Measurements from ENCODE around the gene KCNQ1.

The KCNQ1 gene

GRCh38 chr11:2442589-2442988 lies 2.2 kb upstream of the KCNQ1 start:
- Mint-ChIP-seq H3K4me3 (no peak overlapping the region), H3K4me1 (peaks cover 25% of the 10 kb centered on the region), H3K27ac (no peak overlapping the region), H3K9me3 (no peaks in the 10 kb centered on the region), H3K36me3 (no peaks in the 10 kb centered on the region)
- DNase-seq (ENCODE audit: low spot score in 2 of 2) (no peak), ATAC-seq (no peak)

GRCh38 chr11:2443406-2443805 lies 1.4 kb upstream of the KCNQ1 start:
- no peak overlapping the region for H3K27ac Mint-ChIP-seq
- no peaks in the 10 kb centered on the region for H3K9me3 Mint-ChIP-seq
- no peaks in the 10 kb centered on the region for H3K36me3 Mint-ChIP-seq
- H3K4me3 Mint-ChIP-seq: peak overlapping the region; percentile 40
- no peak for DNase-seq (ENCODE audit: low spot score in 2 of 2)
- ATAC-seq: no peak
- peaks cover 25% of the 10 kb centered on the region for H3K4me1 Mint-ChIP-seq

GRCh38 chr11:2443881-2444820 lies 657 bp upstream of the KCNQ1 start, which contains the start of gene TRPM5:
TSS of gene TRPM5 (minus strand) at chr11:2444514. CDS start at chr11:2423036, 21,478 bp downstream.
- Mint-ChIP-seq H3K27ac (no peak within 1 kb of the TSS), H3K4me3 (peak within 1 kb of the TSS; percentile 78), H3K9me3 (no peaks in the 10 kb centered on the region), H3K36me3 (no peaks in the 10 kb centered on the region), H3K4me1 (peaks cover 25% of the 10 kb centered on the region)
- ATAC-seq (peak; percentile 23), DNase-seq (ENCODE audit: low spot score in 2 of 2) (peak; percentile 55 to 83)

- ATAC-seq: no peak
- Mint-ChIP-seq H3K36me3 (no peaks in the 10 kb centered on the region), H3K4me1 (peaks cover 25% of the 10 kb centered on the region), H3K27ac (no peak overlapping the region), H3K4me3 (peak overlapping the region; percentile 78), H3K9me3 (no peaks in the 10 kb centered on the region)
- no peak for DNase-seq (ENCODE audit: low spot score in 2 of 2)
Measured at GRCh38 chr11:2445746-2446551, 1.1 kb downstream of the KCNQ1 start.

- Mint-ChIP-seq H3K4me3 (peak overlapping the region; percentile 78), H3K27ac (no peak overlapping the region), H3K9me3 (no peaks in the 10 kb centered on the region), H3K4me1 (peaks cover 25% of the 10 kb centered on the region), H3K36me3 (no peaks in the 10 kb centered on the region)
- DNase-seq (ENCODE audit: low spot score in 2 of 2) (no peak), ATAC-seq (no peak)
Measured at GRCh38 chr11:2446590-2447252, 1.9 kb downstream of the KCNQ1 start.

- no peak for ATAC-seq
- H3K27ac Mint-ChIP-seq: no peak overlapping the region
- H3K9me3 Mint-ChIP-seq: no peaks in the 10 kb centered on the region
- peak overlapping the region; percentile 78 for H3K4me3 Mint-ChIP-seq
- no peaks in the 10 kb centered on the region for H3K36me3 Mint-ChIP-seq
- peaks cover 25% of the 10 kb centered on the region for H3K4me1 Mint-ChIP-seq
- DNase-seq (ENCODE audit: low spot score in 2 of 2): no peak
Measured at GRCh38 chr11:2447253-2447950, 2.6 kb downstream of the KCNQ1 start.

GRCh38 chr11:2447951-2448650 lies 3.3 kb downstream of the KCNQ1 start:
- DNase-seq (ENCODE audit: low spot score in 2 of 2) (no peak), ATAC-seq (no peak)
- H3K36me3 Mint-ChIP-seq: no peaks in the 10 kb centered on the region
- H3K4me1 Mint-ChIP-seq: peaks cover 24% of the 10 kb centered on the region
- H3K27ac Mint-ChIP-seq: no peak overlapping the region
- no peak overlapping the region for H3K4me3 Mint-ChIP-seq
- no peaks in the 10 kb centered on the region for H3K9me3 Mint-ChIP-seq

- H3K9me3 Mint-ChIP-seq: no peaks in the 10 kb centered on the region
Measured at GRCh38 chr11:2448661-2449547, 4.1 kb downstream of the KCNQ1 start.

GRCh38 chr11:2449548-2450320 lies 4.9 kb downstream of the KCNQ1 start:
- H3K9me3 Mint-ChIP-seq: no peaks in the 10 kb centered on the region
- peaks cover 18% of the 10 kb centered on the region for H3K4me1 Mint-ChIP-seq
- H3K36me3 Mint-ChIP-seq: no peaks in the 10 kb centered on the region
- H3K27ac Mint-ChIP-seq: no peak overlapping the region
- no peak for DNase-seq (ENCODE audit: low spot score in 2 of 2)
- ATAC-seq: no peak
- no peak overlapping the region for H3K4me3 Mint-ChIP-seq

More at GRCh38 chr11:2448661-2449547, 4.1 kb downstream of the KCNQ1 start:
- no peak overlapping the region for H3K4me3 Mint-ChIP-seq
- peaks cover 18% of the 10 kb centered on the region for H3K4me1 Mint-ChIP-seq
- DNase-seq (ENCODE audit: low spot score in 2 of 2): no peak
- no peak overlapping the region for H3K27ac Mint-ChIP-seq
- H3K36me3 Mint-ChIP-seq: no peaks in the 10 kb centered on the region
- ATAC-seq: no peak

- H3K36me3 Mint-ChIP-seq: no peaks in the 10 kb centered on the region
- ATAC-seq (no peak), DNase-seq (ENCODE audit: low spot score in 2 of 2) (no peak)
- H3K27ac Mint-ChIP-seq: no peak overlapping the region
- no peak overlapping the region for H3K4me3 Mint-ChIP-seq
- peaks cover 14% of the 10 kb centered on the region for H3K4me1 Mint-ChIP-seq
- H3K9me3 Mint-ChIP-seq: no peaks in the 10 kb centered on the region
Measured at GRCh38 chr11:2450321-2451041, 5.7 kb downstream of the KCNQ1 start.

- H3K4me3 Mint-ChIP-seq: no peak overlapping the region
- H3K9me3 Mint-ChIP-seq: no peaks in the 10 kb centered on the region
- no peak for DNase-seq (ENCODE audit: low spot score in 2 of 2)
- H3K36me3 Mint-ChIP-seq: no peaks in the 10 kb centered on the region
- no peak overlapping the region for H3K27ac Mint-ChIP-seq
- H3K4me1 Mint-ChIP-seq: peaks cover 10% of the 10 kb centered on the region
- no peak for ATAC-seq
Measured at GRCh38 chr11:2451336-2451735, 6.5 kb downstream of the KCNQ1 start.

GRCh38 chr11:2451916-2452315 lies 7.1 kb downstream of the KCNQ1 start:
- no peak for DNase-seq (ENCODE audit: low spot score in 2 of 2)
- ATAC-seq: no peak
- Mint-ChIP-seq H3K27ac (no peak overlapping the region), H3K4me1 (peaks cover 6% of the 10 kb centered on the region), H3K9me3 (no peaks in the 10 kb centered on the region), H3K4me3 (no peak overlapping the region), H3K36me3 (no peaks in the 10 kb centered on the region)
